SK-N-DZ (cell line): Measurements from ENCODE around the gene TM4SF5.
"Not testable (repeated sequence)": the region's sequence is repeated elsewhere in the genome, so short reads cannot be mapped to it uniquely, and the experiment has no call there.

Experiments used
- DNase-seq: peaks from one replicate; pipeline ENCODE4 v3.0.0-alpha.2; 2015; ENCODE audit warnings: low spot score

TM4SF5 gene

DNA sequence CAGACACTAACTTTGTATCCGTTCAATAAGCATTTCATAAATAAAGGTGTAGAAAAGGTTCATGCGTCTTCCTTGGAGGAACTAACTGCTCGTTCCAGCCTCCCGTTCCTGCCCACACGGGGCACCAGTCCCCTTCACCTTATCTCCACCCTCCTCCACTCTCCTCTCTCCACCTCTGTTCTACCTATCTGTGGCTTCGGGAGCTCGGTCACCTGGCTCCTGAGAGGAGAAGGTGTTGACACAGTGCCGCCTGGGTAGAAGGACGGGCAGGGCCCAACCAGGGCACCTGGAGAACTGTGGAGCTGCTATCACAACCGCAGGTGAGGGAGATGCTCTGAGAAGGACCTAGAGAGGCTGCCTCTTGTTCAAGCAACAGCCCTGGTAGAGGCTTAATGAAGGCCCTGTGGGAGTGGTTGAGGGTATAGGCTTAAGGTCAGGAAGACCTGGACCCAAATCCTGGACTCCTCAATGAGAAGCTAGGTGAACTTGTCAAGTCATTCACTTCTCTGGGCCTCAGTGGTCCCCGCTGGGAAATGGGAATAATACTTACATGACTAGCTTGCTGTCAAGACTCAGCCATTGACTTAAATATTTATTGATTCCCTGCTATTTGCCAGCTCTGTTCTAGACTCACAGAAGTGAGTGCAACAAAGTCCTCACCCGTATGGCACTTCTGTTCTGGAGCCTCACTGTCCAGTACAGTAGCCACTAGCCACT is 51.8 kb downstream of the TM4SF5 start:
- no peak for DNase-seq

DNA sequence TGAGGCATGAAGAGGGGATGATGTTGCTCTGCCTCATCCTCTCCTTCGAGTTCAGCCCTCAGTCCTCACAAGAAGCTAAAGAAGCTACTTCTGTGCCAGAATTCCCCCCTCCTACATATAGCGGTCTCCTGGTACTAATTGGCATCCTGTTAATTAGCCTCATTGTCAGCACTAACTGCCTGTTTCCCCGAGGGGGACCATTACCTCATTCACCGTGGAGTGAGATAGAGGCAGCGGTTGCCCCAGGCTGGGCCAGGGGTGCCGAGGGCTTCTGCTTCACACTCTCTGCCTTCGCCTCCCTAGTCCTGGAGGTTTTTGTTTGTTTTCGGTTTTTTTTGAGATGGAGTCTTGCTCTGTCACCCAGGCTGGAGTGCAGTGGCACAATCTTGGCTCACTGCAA is 55.7 kb downstream of the TM4SF5 start:
- DNase-seq: no peak

DNA sequence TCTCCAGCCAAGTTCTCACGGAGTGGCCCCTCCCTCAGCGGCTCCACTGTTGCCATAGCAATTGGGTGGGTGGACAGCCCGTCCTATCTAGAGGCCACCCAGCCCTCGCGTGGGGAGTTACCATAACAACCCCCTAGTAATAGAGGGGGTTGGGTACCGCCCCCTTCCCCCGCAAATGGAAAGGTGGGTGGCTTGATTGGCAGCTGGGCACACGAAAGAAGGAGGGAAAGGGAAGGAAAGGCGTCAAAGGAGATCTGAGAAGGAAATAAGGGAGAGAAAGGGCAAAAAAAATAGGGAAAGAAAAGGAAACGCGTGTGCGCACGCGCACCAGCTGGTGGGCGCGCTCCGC is 61.1 kb downstream of the TM4SF5 start:
- not testable (repeated sequence) for DNase-seq
